AG08395 (cell line): ENCODE results near the gene OSR1.
A peak's percentile ranks its signal among the peaks of the same experiment; 100 is the strongest.
"Not testable (repeated sequence)": the region's sequence is repeated elsewhere in the genome, so short reads cannot be mapped to it uniquely, and the experiment has no call there.

Experiments used
- DNase-seq: peaks from one replicate; pipeline ENCODE4 v3.0.0; 2012; ENCODE audit warnings: mixed read lengths, low spot score

Gene OSR1

DNA sequence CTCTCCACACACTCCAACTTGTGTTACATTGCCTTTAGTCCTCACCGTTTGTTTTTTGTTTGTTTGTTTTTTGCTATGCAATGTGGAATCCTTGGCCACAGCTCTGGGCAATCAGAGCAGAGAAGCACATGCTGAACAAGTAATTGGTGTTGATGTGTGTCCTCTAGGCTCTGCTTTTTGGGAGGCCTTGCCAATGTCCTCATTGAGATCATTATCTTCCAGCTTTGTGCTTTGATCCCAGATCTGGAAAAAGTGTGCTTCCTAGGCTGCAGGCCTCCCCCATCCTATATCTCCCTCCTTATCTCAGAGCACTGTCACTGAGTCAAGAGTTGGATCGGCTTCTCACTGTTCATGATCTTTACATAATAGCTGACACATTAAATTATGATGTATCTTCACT lies 25.9 kb downstream of the OSR1 start:
- DNase-seq = no peak

DNA sequence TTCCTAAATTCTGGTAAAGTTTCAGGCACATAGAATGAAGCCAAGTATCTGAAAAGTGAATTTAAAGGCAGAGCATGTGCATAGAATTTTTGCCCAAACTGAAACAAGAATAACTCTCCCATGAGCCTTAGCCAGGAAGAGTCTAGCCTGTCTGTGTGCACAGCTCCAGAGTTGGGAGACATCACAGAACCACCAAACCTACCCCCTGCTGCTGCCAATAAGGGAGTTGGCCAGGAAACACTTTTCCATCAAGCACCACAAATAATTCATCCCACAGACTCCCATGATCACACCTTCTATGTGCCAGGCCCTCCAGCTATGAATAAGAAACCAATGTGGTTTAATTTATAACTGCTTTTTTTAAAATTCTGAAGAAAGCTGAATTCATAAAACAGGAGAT lies 27.0 kb downstream of the OSR1 start:
- no peak for DNase-seq

DNA sequence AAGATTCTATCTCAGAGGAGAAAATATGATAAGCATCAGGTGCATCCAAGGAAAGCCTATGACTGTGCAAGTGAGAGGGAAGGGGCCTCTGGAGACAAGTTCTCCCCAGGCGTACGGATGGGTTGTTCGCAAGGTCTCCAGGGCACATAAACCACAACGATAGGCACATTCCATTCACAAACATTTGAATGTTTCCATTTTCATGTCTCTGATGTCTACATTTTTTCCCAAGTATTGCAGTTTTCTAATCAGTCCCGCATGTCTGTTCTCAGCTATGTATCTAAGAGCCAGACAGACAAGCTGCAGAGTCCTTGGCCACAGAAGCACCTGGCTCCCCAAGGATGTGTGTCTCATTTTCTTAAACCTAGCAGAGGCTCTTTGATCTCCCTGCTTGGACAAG lies 28.0 kb downstream of the OSR1 start:
- DNase-seq = no peak

DNA sequence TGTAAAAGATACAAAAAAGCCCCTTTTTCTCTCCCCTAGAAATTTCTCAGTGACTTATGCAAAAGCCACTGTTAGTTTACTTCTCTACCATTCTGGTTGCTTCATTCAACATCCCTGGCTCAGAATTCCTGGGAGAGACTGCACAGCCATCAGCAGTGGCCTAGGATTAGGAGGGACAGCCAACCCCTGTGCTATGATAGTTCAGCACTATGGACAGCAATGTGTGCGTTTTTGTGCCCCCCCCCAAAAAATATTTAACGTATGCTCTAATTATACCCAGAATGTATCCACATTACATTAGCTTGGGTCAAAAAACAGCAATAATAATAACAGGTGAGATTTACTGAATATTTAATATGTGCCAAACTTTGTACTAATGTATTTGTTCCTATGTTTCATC lies 29.0 kb downstream of the OSR1 start:
- no peak for DNase-seq

DNA sequence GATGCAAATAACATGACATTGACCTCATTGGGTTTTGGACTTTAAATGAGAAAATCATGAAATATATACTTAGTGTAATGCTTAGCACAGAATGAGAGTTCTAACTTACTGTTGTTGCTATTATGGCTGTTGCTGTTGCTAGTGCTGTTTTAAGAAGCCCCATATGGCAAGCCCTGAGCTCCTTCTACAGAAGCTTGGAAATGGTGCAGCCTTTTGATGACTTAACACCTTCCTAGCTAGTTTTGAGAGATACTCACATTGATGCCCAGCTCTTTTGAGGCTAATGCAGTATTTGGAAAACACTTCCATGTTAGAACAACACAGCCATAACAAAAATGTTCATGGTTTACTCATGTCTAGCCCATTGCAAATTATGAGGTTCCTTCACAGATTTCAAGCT lies 30.9 kb downstream of the OSR1 start:
- no peak for DNase-seq

DNA sequence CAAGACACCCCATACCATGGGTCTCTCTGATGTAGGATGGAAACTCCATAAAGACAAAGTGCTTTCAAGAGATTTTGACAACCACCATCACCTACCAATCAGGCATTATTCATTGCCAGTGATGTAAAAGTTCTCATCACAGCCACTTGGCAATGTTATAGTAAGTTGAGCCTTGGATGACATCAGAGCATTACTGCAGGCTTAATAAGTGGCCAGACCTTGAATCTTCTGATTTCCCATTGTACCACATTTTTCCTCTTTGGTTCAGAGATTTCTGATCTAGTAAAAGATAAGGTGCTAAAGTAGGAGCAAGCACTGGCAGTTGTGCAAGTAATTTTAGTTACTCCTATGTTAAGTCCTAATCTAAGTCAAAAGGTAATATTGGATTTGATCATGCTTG lies 36.5 kb downstream of the OSR1 start:
- DNase-seq = no peak

DNA sequence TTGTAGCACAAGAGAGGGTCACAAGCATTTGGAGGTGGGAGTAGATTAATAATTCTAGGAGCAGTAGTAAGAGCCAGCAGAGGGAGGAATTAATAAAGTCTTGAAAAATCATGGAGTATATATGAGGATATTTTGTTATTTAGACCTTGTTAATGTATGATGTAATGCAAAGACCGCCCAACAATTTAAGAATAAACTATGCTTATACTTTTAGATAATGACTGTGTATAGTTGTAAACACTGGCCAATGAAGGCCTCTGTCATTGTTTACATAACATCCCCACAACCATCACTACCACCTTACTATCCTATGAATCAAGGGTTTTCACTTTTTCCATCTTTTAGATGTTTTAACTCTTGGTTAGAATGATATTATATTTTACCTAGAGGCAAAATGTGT lies 37.6 kb downstream of the OSR1 start:
- no peak for DNase-seq

DNA sequence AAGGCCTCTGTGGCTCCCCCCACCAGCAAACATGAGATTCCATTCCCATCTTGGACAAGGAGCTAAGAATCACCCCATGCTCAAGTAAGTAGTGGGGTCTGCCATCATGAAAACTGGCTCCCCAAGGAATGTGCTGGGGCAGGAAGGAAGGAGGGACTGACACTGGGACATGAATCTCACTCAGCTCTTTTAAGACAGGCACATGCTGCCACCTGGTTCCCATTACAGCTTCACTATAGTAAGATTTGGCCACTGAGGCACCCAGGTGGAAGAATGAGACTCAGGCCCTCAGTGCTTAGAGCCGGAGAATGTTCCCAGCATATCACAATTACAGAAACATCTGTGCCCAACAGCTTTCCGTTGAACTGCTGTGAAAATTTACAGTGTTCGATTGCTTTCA lies 38.7 kb downstream of the OSR1 start:
- no peak for DNase-seq

DNA sequence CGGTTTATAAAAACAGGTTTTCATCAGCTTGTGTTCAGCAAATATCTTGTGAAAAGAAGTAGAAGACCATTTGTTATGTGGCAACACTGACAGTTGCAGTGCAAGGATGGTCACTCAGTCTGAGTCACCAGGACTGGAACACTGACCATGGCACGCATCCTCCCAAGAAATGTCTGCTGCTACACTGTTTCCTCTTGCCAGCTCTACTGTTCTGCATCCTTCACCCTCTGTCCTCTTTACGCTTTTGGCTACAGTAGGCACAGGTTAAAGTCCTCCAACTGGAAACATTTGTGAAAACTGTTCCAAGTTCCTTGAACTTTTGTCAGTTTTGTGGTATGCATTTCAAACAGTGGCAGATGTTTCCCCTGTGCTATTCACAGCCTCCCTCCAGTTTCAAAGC lies 39.4 kb downstream of the OSR1 start:
- DNase-seq = no peak

DNA sequence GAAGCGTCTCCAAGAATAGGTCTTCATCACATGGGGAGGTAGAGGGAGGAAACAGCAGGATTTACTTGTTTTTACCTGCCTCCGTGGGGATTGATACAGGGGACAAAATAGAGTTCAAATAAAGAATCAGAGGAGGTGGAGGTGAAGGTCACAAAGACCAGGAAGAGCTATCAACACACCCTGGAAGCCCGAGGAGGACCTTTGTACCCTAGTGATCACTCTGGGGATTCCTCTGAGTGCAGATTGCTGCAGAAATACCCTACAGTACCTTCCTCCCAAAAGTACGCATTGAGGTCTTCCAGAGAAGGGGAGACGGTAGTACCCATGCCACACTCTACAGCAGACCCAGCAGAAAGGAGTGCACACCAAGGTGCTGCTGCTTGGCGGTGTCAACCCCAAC lies 44.9 kb downstream of the OSR1 start:
- DNase-seq = no peak

DNA sequence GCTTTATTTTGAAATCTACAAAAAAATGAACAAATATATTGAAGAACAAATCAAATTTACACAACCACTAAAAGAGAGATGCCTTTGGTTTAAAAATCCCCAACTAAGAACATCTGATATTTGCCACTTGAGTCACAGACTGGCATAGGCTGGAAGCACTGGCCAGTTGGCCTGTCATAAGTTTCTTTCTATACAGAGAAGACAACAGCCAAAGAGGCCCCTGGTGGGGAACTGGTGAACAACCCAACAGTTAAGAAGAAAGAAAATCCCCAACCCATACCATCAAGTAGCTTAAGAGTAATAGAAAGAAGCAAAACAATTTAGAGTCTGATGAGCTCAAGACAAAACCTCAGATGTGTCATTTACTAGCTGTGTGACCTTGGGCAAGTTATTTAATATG lies 45.5 kb downstream of the OSR1 start:
- DNase-seq = peak; percentile 60

DNA sequence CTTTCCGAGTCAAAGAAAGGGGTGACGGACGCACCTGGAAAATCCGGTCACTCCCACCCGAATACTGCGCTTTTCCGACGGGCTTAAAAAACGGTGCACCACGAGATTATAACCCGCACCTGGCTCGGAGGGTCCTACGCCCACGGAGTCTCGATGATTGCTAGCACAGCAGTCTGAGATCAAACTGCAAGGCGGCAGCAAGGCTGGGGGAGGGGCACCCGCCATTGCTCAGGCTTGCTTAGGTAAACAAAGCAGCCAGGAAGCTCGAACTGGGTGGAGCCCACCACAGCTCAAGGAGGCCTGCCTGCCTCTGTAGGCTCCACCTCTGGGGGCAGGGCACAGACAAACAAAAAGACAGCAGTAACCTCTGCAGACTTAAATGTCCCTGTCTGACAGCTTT lies 52.4 kb downstream of the OSR1 start:
- DNase-seq = not testable (repeated sequence)

DNA sequence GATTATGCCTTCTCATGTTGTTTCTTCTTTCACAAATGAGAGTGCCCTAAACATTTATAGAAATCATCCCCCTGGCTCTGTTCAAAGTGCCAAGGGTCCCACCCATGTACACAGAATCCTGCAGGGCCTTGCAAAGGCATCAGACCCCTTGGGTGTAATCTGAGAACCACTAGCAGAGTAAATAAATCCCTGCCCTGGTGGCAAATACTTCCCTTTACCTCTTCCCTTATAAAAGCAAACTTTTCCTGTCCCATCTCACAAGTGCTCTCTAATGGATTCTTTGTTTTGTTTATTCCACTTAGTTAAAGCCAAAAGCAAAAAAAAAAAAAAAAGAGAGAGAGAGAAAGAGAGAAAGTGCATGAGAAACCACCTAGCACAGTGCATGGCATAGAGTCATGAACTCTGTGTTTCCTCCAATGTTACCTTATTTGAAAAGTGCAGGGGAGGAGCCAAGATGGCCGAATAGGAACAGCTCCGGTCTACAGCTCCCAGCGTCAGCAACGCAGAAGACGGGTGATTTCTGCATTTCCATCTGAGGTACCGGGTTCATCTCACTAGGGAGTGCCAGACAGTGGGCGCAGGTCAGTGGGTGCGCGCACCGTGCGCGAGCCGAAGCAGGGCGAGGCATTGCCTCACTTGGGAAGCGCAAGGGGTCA lies 52.9 kb downstream of the OSR1 start:
- DNase-seq = not testable (repeated sequence)

DNA sequence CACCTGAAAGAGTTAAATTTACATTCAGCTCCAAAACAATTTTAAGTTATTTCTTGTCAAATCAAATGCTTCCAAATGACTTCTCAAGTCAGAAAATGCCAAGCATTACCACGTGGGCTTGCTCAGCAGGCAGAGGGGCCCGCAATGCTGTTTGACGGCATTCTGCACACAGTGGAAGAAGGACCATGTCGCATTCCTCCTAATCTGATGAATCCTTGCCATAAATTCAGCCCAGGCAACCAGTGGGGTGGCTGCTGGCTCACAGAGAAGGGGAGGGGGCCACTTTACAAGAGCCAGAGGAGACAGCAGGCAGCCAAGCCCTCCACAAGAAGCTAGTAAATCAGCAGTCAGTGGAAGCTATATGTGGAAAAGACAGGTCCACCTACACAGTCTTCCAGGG lies 56.7 kb downstream of the OSR1 start:
- no peak for DNase-seq
